GM21381 (cell line): ENCODE results near the gene OR2J3.
"Not testable (repeated sequence)": the region's sequence is repeated elsewhere in the genome, so short reads cannot be mapped to it uniquely, and the experiment has no call there.

ENCODE experiments used
- ATAC-seq: cut with Tn5 transposase; IDR thresholded peaks from one replicate; pipeline ENCODE4 v1.9.1; 2021; ENCODE audit warnings: mild to moderate bottlenecking, moderate library complexity; ENCODE audit not compliant: unreplicated experiment

Gene OR2J3

DNA sequence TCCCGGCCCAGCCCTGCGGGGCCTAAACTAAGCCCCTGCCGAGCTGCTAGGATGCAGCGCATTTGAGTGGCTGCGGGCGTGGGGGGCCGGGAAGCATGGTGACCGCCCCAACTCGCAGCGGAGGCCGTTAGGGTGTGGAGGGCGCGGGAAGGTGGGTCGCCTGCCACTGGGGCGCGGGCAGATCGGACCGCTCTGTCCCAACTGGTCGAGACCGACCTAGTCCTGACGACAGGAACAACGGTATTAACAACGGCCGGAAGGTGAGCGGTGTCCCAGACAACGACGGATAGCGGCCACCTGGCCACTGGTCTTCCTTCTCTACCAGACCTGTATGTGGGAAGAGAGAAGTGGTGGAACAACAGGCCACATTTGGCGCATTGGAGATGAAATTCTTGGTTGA, 52.1 kb downstream of the OR2J3 start:
- not testable (repeated sequence) for ATAC-seq
